ENCODE data around the gene ITGA1. TPM values are rescaled to one million over a fixed set of nuclear protein-coding genes. Genes with fewer than 3 reads are reported as not detected.

ITGA1 gene
- total and polyA plus RNA-seq, 2 of the 13 experiments (the other 11 are each of a cell fraction or from before 2014, with no cell fraction given) = 23.1 to 28.6 TPM

DNA sequence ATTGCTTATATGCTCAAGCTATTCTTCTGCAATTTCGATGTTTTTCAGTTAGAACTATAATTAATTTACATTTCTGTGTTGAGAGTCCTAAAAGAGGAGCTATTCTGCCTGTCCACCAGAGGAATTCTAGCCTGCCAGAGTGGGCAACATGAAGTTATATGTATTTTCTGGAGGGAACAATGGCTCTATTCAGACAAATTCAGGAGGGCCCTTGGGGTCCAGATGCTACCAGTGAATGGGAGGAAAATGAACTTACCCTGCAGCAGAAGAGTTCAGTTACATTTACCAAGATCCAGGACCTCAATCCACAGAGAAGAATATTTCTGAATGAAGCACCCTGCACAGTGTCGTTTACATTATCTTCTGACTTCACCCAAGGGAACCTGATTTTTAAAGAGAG lies 80.7 kb downstream of the ITGA1 start:
- CTCF ChIA-PET (ENCODE audit: low intra/inter-chr PET ratio, low total read pairs) = no interaction called here
- no peak overlapping the region for H3K4me3 ChIP-seq (replicated peaks in 1 of 3; ENCODE audit: insufficient read depth in 1 of 3, low read depth in 2 of 3, low read length in 3 of 3)
- FAIRE-seq (no peak), ATAC-seq (no peak), DNase-seq (ENCODE audit: low spot score) (no peak)
- in situ Hi-C loops (cut with HindIII; ENCODE audit: extremely low pct_ligation_motif_present, low pct_unique_long_range_greater_than_20kb) = no loop called here
- H3K4me2 ChIP-seq (ENCODE audit: low read depth, low read length) = no peak overlapping the region
- H3K36me3 ChIP-seq (replicated peaks in 1 of 2; ENCODE audit: control insufficient read depth in 1 of 2, insufficient read depth in 2 of 2, low read length in 2 of 2) = peaks cover 1 to 2% of the 10 kb centered on the region in 2 experiments; a peak in 1 of 5 replicates
- no peak overlapping the region for H2AFZ ChIP-seq (ENCODE audit: low read length)
- no peaks in the 10 kb centered on the region for H3K27me3 ChIP-seq (ENCODE audit: control insufficient read depth in 1 of 2, insufficient read depth in 2 of 2, low read length in 2 of 2)
- POLR2A ChIA-PET = no interaction called here
- no peaks in the 10 kb centered on the region for H4K20me1 ChIP-seq (ENCODE audit: insufficient read depth, low read length)
- no peak overlapping the region for H3K27ac ChIP-seq (ENCODE audit: extremely low read length, insufficient read depth, low read length)
- H3K79me2 ChIP-seq (ENCODE audit: insufficient read depth, low read length) = no peaks in the 10 kb centered on the region
- BruUV-seq (replicated peaks) = no TSS peak
- no peak overlapping the region for H3K9ac ChIP-seq (ENCODE audit: insufficient read depth, low read depth, low read length)
- H3K4me1 ChIP-seq (ENCODE audit: insufficient read depth, low read length) = peaks cover 9% of the 10 kb centered on the region
- intact Hi-C loops (cut with micrococcal nuclease; ENCODE audit: unreplicated experiment) = loop anchor here (1.0 to 5.0 kb wide), 2 partner anchors 47 to 81 kb away; partner anchors contain the start of genes ITGA1 and PELO
- WGBS (ENCODE audit: low lambda C conversion rate) = 87% methylated on average over 2 of the region's 2 CpGs
- no peaks in the 10 kb centered on the region for H3K9me3 ChIP-seq (ENCODE audit: low read length)
- TF ChIP-seq, protein P1, sequence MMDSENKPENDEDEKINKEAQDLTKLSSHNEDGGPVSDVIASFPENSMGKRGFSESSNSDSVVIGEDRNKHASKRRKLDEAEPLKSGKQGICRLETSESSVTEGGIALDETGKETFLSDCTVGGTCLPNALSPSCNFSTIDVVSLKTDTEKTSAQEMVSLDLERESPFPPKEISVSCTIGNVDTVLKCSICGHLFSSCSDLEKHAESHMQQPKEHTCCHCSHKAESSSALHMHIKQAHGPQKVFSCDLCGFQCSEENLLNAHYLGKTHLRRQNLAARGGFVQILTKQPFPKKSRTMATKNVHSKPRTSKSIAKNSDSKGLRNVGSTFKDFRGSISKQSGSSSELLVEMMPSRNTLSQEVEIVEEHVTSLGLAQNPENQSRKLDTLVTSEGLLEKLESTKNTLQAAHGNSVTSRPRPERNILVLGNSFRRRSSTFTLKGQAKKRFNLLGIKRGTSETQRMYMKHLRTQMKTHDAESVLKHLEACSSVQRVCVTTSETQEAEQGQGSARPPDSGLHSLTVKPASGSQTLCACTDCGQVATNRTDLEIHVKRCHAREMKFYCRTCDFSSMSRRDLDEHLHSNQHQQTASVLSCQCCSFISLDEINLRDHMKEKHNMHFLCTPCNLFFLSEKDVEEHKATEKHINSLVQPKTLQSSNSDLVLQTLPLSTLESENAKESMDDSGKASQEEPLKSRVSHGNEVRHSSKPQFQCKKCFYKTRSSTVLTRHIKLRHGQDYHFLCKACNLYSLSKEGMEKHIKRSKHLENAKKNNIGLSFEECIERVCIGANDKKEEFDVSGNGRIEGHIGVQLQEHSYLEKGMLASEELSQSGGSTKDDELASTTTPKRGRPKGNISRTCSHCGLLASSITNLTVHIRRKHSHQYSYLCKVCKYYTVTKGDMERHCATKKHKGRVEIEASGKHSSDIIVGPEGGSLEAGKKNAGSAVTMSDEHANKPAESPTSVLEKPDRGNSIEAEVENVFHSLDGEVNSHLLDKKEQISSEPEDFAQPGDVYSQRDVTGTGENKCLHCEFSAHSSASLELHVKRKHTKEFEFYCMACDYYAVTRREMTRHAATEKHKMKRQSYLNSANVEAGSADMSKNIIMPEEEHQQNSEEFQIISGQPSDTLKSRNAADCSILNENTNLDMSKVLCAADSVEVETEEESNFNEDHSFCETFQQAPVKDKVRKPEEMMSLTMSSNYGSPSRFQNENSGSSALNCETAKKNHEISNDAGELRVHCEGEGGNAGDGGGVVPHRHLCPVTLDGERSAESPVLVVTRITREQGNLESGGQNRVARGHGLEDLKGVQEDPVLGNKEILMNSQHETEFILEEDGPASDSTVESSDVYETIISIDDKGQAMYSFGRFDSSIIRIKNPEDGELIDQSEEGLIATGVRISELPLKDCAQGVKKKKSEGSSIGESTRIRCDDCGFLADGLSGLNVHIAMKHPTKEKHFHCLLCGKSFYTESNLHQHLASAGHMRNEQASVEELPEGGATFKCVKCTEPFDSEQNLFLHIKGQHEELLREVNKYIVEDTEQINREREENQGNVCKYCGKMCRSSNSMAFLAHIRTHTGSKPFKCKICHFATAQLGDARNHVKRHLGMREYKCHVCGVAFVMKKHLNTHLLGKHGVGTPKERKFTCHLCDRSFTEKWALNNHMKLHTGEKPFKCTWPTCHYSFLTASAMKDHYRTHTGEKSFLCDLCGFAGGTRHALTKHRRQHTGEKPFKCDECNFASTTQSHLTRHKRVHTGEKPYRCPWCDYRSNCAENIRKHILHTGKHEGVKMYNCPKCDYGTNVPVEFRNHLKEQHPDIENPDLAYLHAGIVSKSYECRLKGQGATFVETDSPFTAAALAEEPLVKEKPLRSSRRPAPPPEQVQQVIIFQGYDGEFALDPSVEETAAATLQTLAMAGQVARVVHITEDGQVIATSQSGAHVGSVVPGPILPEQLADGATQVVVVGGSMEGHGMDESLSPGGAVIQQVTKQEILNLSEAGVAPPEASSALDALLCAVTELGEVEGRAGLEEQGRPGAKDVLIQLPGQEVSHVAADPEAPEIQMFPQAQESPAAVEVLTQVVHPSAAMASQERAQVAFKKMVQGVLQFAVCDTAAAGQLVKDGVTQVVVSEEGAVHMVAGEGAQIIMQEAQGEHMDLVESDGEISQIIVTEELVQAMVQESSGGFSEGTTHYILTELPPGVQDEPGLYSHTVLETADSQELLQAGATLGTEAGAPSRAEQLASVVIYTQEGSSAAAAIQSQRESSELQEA (CRISPR knock-in tag; IDR thresholded peaks at IDR 0.05; ENCODE audit: not compliant biosample characterization) = no peak
- TF ChIP-seq MLLT10 (CRISPR knock-in tag; IDR thresholded peaks at IDR 0.05) = no peak
- TF ChIP-seq TMF1 (CRISPR knock-in tag; IDR thresholded peaks at IDR 0.05; ENCODE audit: low read depth) = no peak
- TF ChIP-seq, protein P2, sequence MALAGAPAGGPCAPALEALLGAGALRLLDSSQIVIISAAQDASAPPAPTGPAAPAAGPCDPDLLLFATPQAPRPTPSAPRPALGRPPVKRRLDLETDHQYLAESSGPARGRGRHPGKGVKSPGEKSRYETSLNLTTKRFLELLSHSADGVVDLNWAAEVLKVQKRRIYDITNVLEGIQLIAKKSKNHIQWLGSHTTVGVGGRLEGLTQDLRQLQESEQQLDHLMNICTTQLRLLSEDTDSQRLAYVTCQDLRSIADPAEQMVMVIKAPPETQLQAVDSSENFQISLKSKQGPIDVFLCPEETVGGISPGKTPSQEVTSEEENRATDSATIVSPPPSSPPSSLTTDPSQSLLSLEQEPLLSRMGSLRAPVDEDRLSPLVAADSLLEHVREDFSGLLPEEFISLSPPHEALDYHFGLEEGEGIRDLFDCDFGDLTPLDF (CRISPR knock-in tag; IDR thresholded peaks at IDR 0.05) = no peak
- no peak for TF ChIP-seq ATF7-NPFF (CRISPR knock-in tag; IDR thresholded peaks at IDR 0.05; ENCODE audit: low read depth)
- no peak for TF ChIP-seq ZBTB20 (CRISPR knock-in tag; IDR thresholded peaks at IDR 0.05; ENCODE audit: borderline replicate concordance, low read depth)

Measured in HepG2 (cell line).